HG03575 (cell line): ENCODE measurements around the gene ADPRHL1.
"Not testable (repeated sequence)": the region's sequence is repeated elsewhere in the genome, so short reads cannot be mapped to it uniquely, and the experiment has no call there.

Experiments used
- ATAC-seq: cut with Tn5 transposase; IDR thresholded peaks from one replicate; pipeline ENCODE4 v1.9.1; 2021; ENCODE audit not compliant: unreplicated experiment, insufficient number of reproducible peaks, low FRiP score; ENCODE audit errors: extremely low read depth

ADPRHL1 gene

DNA sequence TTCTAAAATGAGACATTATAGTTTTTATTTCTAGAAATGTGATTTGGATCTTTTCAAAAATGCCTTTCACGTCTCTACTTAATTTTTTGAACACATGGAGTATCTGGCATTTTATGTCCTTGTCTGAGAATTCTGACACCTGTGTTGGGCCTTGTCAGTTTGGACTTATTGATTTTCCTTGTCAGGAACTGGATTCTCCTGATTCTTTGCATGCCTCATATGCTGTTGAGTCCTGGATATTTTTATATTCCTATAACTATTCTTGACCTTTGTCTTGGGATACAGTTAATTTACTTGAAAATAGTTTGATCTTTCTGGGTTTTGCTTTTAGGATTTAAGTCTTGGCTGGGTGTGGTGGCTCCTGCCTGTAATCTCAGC, 10.3 kb downstream of the ADPRHL1 start:
- no peak for ATAC-seq

DNA sequence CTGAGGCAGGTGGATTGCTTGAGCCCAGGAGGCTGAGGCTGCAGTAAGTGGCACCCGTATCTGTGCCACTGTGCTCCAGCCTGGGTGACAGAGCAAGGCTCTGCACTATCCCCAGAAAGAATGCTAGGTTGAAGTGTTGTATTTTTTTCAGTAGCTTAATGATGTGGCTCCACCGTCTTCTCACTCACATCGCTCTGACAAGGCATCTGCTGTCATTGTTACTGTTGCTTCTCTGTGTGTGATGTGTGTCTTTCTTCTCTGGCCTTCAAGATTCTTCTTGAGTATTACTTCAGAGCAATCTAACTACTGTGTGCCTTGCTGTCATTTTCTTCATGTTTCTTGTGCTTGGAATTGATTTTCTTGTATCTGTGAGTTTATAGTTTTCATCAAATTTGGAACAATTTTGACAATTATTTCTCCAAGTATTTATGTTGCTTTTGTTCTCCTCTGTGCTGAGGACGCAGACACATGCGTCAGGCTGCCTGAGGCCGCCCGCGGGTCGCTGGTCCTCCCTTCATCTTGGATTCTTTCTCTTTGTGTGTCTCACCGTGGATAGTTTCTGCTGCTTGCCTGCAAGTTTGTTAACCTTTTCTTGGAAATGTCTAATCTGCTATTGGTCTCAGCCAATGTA, 10.8 kb downstream of the ADPRHL1 start:
- no peak for ATAC-seq

DNA sequence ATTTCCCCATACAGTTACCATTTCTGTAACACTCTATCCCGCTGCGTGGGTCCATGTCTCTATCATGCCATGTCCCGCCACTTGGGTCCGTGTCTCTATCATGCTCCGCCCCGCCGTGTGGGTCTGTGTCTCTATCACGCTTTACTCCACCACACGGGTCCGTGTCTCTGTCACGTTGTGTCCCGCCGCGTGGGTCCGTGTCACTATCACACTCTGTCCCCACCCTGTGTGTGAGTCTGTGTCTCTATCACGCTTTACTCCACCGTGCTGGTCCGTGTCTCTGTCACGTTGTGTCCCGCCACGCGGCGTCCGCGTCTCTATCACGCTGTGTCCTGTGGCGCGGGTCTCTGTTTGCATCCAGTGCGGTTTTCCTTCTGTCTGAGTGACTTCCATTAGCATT, 11.6 kb downstream of the ADPRHL1 start:
- no peak for ATAC-seq

DNA sequence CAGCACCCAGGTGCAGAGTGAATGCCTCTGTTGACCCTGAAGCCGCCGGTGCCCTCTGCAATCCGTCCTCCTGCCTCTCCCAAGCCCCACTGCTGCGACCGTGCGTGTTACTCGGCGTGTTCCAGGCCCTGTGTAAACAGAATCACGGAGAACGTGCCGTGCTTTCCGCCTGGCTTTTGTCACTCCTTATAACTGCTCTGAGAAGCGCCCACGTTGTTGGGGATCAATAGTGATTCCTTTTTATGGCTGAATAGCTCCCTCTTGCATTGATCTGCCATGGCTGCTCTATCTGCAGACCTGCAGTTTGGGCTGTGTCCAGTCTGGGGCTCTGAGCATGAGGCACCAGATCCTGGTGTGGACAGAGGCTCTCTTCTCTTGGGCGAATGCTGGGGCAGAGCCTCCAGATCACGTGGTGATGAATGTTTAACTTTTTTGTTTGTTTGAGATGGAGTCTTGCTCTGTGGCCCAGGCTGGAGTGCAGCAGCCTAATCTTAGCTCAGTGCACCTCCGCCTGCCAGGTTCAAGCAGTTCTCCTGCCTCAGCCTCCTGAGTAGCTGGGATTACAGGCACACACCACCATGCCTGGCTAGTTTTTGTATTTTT, 15.8 kb downstream of the ADPRHL1 start:
- no peak for ATAC-seq

DNA sequence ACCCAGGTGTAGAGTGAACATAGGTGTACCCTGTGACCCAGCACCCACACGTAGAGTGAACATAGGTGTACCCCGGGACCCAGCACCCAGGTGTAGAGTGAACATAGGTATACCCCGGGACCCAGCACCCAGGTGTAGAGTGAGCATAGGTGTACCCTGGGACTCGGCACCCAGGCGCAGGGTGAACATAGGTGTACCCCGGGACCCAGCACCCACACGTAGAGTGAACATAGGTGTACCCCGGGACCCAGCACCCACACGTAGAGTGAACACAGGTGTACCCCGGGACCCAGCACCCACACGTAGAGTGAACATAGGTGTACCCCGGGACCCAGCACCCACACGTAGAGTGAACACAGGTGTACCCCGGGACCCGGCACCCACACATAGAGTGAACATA, 16.4 kb downstream of the ADPRHL1 start:
- ATAC-seq, result not testable (repeated sequence)

DNA sequence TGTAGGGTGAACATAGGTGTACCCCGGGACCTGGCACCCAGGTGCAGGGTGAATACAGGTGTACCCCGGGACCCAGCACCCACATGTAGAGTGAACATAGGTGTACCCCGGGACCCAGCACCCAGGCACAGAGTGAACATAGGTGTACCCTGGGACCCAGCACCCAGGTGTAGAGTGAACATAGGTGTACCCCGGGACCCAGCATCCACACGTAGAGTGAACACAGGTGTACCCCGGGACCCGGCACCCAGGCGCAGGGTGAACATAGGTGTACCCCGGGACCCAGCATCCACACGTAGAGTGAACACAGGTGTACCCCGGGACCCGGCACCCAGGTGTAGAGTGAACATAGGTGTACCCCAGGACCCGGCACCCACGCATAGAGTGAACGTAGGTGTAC, 17.4 kb downstream of the ADPRHL1 start:
- not testable (repeated sequence) for ATAC-seq

DNA sequence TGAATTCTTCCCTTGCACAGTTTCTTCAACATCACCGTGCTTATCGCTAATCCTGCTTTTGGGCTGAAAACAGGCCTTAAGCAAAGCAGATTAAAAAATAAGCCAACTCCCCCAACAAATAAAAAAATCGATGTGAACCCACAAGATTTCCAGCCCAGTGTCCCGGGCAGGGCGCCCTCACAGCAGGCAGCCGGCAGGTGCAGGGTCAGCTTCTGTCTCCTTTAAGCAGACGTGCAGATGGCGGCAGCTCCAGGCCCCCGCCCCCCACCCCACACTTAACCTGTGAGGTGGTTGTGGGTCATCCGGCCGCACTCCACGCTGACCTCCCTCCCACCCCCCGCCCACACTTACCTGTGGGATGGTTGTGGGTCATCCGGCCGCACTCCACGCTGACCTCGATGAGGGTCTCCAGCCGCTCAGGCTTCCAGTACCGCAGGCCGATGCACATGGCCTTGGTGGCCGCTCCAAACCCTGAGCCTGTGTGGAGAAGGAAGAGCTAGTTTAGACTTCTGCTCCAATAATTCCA, 19.8 kb downstream of the ADPRHL1 start:
- no peak for ATAC-seq

DNA sequence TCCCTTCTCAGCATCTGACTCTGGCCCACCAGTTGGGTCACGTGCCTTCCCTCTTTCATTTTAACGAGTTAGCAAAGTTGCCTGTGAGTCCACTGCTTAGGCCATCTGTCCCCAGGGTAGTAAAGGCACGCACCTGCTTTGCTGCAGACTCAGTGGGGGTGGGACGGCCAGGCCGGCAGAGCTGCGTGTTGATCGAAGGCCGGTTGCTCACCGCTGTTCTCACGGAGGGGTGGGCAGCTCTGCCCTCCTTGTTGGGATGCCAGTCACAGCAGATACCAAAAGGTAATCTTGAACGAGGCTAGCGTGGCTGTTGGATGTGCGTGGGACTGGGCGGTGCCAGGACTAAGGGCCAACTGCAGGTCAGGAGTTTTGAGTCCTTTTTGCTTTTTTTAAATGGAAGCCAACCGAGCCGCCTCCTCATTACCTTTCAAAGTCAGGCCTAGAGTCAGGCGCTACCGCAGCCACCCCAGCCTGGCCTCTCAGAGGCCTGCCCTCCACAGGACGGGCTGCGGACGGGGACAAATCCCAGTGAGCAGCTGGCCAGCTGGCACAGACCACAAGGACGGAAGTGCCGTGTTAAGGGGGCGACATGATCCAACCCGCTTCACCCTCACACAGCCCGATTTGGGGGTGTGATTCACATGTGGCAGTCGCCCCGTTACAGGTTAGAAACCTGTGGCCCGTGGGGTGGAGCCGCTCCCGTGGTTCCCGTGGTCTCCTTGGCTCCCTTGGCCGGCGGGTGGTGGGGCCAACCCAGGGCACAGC, 20.6 kb downstream of the ADPRHL1 start:
- ATAC-seq, result no peak

DNA sequence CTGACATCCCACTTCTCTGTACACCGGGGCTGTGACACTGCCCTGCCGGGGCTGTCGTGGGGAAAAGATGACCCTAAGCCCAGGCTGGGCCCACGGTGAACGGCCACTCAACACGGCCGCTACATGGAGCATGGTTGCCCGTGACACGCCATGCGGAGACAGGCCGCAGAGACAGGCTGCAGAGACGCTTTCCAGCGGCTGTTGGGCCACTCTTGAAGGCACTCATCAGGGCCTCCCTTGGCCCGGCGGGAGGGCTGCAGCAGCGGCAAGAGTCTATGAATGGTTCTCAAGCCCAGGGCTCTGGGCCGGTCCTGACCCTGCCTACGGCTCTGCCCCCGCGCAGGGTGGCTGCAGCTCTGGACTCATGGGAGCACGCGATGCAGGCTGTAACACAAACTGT, 22.1 kb downstream of the ADPRHL1 start:
- no peak for ATAC-seq

DNA sequence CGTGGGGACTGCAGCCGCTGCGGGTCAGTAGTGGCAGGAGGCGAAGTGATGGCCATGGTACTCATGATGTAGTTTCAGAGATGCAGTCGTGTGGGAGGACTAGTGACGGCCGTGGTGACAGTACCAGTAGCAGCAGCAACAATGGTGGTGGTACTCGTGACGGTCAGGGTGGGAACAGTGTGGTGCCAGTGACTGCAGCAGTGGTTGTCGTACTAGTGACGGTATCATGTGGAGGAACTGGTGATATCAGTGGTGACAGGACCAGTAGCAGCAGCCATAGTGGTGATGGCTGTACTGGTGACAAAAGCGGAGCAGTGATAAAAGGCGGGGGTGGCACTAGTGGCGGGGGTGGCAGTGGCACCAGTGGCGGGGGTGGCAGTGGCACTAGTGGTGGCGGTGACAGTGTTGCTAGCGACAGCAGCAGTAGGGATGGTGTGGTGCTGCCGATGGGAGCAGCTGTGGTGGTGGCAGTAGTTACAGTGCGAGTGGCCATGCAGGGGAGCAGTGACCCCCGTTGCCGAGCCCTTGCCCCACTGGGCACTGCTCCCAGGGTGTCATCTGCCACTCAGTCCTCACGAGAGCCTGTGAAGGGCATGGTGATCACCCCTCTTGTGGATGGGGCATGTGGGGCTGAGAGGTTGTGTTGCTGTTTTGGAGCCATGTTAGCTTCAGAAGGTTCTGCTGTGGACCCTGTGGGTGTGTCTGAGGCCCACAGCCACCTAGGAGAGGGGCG, 22.7 kb downstream of the ADPRHL1 start:
- ATAC-seq, result no peak

DNA sequence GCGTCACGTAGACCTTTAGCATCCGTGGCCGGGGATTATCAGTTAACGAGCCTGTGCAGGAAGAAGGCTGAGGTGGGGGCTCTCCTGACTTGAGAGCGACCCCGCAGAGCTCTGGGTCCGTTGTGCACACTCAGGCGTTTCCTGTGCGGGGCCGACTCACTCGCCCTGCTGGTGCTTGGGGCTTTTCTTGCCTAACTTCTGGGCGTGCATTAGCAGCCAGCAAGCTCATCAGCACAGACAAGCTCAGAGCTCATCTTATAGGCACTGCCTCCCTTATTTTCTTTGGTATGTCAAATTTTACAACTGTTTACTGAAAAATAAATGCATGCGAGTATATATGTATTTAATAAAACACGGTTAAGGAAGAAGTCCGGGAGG, 23.7 kb downstream of the ADPRHL1 start:
- no peak for ATAC-seq

DNA sequence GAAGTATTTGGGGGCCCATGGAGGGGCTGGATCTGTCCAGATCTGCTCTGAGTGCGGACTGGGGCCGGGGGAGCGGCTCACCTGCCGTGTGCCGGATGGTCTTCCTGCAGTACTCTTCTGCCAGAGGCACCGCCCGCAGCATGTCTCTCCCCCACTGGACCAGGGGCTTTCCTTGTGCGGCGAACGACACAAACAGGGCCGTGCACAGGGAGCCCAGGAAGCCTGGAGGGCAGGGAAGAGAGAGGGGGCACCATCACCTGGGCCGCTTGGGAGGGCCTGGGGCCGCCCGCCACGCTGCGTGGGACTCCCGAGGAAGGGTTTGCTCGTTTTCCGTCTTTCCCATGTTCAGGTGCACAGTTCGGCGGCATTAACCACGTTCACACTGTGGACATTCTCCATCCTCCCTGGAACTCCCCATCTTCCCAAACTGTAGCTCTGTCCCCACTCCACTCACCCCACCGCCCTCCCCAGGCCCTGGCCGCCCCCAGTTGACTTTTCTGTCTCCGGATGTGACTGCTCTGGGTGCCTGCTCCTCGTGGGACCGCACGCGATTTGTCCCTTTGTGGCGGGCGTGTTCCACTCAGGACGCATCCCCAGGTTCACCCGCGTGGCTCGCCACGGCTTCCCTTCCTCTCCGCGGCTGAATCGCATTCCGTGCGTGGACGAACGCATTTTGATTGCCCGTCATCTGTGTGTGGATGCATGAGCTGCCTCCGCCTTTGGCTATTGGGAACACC, 24.2 kb downstream of the ADPRHL1 start:
- ATAC-seq, result no peak

DNA sequence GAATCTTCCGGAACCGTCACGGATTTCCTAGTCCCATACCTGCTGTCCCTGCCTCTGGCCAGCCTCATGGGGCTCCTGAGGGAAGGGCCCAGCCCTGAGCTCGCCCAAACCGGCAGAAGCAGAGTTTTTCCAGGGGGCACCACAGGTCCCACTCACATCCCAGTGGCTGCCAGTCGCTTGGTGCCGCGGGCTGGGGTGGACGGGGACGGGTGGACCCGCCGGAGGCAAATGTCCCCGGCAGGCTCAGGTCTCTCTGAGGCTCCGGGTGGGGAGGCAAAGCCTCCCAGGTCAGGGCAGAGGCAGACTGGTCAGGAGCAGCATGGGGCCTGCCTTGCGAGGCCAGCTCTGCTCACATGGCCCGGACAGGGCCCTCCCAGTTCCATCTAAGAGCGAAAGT, 24.8 kb downstream of the ADPRHL1 start:
- no peak for ATAC-seq

DNA sequence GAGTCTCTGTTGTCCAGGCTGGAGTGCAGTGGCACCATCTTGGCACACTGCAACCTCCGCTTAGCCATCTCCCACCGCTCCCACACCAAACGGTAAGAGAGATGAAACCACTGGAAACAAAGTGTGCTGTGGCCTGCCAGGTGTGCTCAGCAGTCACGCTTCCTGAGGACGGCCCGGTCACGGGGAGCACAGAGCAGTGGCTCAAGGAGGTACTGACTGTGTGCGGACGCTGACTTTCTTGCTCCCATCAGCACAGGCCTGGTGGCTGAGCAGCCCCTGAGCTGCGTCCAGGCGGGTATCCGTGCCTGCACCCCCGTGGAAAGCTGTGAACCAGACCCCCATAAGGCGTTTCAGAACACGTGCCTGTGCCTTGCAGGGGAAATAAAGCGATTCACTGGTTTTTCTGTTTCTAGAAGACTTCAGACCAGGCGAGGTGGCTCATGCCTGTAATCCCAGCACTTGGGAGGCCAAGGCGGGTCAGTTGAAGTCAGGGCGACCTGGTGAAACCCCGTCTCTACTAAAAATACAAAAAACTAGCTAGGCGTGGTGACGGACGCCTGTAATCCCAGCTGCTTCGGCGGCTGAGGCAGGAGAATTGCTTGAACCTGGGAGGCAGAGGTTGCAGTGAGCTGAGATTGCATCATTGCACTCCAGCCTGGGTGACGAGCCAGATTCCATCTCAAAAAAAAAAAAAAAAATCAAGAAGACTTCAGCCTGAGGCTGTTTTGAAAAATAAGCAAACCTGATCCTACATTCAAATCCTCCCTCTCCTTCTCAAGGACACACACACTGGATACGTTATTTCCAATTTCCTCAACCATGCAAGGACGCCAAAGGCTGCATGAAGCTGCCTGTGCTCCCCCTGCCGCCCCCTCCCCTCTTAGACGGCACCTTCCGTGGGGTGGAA, 25.5 kb downstream of the ADPRHL1 start:
- no peak for ATAC-seq

DNA sequence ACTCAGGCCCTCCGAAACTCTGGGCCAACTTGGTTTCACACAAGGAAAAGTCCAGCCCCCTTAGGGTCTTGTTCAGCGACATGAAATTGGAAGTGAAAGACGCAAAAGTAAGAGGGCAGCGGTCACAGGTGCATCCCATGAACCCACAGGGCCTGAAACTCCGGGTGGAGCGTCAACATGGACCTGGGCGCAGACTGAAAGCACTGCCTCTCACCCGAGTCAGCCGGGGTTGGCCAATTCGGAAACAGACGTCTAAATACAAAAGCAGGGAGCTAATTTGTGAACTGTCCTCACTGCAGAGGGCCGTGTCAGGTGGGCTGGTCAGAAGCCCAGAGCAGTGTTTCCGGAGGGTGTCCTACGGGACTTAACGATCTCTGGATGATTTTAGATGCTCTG, 26.7 kb downstream of the ADPRHL1 start:
- no peak for ATAC-seq

DNA sequence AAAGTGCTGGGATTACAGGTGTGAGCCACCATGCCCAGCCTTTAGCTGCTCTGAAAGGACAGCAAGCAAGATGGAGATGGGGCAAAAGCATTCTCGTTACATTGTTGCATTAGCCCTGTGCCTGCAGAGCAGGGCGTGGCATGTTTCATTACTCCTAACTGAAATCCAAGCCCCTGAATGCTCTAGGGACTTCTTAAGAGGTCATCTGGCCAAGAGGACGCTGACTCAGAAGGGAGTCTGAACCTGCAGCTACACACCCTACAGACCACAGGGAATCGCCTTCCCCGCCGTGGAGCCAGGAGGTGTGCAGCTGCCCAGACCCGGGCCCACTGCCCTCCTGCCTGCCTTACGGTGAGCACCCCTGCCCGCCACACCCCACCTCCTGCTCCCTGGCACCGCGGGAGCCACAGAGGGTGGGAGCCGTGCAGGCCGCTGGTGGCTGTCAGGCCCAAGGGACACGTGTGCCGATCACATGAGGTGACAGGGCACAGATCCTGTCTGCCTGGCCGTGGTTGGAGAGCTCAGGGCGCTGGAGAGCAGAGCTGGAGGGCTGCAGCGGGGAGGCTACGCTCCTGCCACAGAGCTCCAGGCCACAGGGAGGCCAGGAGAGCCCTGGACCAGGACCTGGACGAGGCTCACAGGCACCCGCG, 27.2 kb downstream of the ADPRHL1 start:
- ATAC-seq, result no peak

DNA sequence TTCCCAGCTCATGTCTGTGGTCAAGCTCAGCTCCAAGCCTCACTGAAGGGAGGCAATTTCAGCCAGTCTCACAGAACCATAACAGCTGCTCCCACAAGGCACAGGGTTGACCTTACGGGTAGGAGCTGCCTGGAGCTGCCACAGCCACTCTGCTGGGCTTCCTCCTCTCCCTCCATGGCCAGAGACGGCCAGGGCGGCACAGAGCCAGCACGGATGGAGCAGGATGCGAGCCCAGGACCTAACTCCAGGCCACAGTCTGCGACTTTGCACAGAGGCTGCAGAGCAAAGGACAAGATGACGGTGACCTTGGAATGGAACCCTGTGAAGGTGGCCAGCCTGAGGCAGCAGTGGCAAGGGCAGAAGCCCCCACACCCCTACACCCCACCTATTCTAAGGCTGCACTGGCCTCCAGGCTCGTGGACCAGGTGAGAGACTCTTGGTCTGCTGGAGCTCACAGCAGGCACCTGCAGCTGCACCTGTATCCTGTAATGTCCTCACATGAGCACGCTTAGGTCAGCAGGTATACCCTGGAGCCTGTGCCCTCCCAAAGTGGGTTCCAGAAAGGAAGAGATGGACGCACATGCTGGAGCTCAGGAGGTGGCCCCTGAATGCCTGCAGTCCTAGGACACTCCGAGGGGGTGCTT, 29.6 kb downstream of the ADPRHL1 start:
- ATAC-seq, result no peak
